Measurements from ENCODE around the gene HOXB6.

The HOXB6 gene

GRCh38 chr17:48593840-48594537 is 10.8 kb downstream of the HOXB6 start:
- DNase-seq, result peak; percentile 77

DNA sequence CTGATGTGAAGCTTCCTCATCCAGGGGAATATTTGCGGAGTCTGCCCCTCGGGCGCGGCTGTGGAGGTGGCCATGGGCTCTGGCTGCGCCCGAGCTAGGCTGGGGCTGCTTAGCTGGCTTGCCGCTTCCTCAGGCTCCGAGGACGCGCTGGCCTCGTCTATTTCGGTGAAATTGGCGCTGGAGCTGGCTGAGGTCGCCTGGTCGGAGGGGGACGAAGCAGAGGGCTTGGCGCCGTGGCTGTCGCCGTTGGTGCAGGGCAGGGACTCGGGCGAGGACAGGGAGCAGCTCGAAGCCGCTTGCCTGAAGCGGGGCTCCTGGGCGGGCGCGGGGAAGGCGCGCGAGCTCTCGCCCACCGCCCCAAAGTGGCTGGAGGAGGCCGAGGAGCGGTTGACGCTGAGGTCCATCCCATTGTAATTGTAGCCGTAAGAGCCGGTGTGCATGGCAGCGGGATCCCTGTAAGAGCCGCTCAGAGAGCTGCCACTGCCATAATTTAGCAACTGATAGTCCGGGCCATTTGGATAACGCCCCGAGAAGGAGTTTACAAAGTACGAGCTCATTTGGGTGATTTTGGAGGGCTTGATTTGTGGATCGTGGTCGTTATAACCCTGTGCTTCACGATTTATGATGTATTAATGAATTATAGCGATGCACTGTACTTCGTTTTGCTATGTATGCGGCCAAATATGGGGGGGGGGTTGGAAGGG is 11.5 kb downstream of the HOXB6 start, which contains the start of gene HOXB5:
HOXB5 (minus strand) TSS at position 654 of the 704 bp plus-strand sequence; CDS start at position 557, 97 bp downstream.
- DNase-seq, result peak; percentile 53

DNA sequence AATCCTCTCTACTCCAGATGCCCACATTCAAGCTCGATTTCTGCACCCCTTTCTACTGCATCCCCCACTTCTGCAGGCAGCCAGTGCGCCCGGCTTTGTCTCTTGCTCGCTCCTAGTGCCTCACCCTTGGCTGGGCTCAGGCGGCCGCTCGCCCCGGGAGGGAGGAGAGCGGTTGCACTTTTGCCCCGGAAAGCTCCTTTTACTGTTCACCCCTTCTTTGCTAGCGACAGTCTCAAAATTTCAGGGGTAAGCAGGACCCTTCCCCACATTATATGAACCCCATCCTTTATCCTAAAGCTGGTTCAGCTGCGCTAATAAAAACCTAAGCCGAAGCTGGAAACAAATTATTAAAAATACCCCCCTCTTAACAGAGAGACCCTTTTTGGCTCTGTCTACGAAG is 12.2 kb downstream of the HOXB6 start:
- DNase-seq, result no peak

- no peak for DNase-seq
These were observed 12.7 kb downstream of the HOXB6 start for GRCh38 chr17:48592057-48592514.

- DNase-seq, result no peak
These were observed 13.3 kb downstream of the HOXB6 start for GRCh38 chr17:48591255-48592056.

- no peak for DNase-seq
These were observed 14.1 kb downstream of the HOXB6 start for GRCh38 chr17:48590607-48591161.

- DNase-seq, result no peak
These were observed 14.8 kb downstream of the HOXB6 start, which contains the start of gene HOXB3 for GRCh38 chr17:48589831-48590606. TSS of gene HOXB3 (minus strand) at chr17:48590241. CDS start at chr17:48552474, 37,767 bp downstream.

DNA sequence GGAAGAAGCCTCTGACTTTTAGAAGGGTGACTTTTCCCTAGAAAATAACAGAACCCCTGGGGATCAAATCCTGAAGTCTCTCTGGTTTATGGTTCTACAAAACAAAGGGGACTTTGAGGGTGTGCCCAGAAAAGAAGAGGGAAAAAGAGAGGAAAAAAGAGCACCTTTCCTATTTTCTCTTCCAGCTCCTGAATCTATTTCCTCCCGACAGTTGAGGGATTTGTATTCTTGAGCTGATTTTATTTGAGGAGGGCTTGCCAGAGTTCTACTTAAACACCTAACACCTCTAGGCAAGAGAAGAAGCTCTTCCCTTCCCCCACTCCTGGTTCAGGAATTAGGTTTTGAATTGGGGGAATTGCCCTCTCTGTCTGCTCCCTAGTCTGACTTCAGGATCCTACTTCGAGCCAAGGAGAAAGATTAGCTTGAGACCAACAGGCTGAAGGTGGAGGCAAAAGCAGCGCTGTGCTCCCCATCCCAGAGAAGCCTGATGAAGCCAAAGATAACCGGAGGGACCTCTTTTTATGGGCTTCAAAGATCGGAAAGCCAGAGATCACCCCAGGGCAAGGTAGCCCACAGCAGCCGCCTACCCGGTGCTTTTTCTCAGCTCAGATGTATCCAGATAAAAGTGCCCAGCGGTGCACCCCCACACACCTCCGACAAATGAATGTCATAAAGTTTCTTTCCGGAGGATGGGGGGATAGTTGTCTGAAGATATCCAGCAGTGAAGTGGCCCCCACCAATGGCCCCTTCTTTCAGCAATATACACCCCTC is 15.5 kb downstream of the HOXB6 start:
- DNase-seq, result no peak

DNA sequence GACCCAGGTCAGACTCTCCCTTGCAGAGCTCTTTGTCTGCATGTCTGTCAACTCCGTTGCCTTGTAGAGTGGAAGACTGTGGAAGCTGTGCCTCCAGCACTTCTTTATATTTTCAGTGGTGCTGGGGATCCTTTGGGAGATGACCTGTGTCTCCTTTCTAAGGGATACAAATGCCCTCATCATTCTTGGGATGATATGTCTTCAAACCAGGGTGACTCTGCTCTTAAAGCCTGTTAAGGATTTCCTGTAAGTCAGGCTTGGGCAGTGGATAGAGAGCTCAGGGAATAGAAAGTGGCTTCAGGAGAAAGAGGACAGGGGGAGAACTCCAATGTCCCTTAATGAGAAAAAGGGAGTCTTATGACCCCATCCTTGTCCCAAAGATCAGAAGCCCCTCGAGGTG is 16.3 kb downstream of the HOXB6 start:
- no peak for DNase-seq

DNA sequence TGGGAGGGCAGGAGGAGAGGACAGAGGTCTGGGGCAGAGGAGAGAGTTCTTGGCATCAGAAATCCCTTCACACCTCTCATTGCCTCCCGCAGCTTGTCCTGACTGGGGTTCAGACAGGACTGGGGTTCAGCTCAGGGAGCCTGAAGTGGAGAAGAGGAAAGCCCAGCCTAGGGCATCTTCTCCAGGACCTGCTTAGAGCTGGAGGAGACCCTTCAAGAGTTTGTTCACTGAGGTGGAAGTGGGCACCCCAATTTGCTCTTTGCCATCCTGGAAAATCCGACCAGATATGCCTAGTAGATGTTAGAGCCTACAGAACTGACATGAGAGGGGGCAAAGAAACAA is 16.7 kb downstream of the HOXB6 start:
- no peak for DNase-seq

DNA sequence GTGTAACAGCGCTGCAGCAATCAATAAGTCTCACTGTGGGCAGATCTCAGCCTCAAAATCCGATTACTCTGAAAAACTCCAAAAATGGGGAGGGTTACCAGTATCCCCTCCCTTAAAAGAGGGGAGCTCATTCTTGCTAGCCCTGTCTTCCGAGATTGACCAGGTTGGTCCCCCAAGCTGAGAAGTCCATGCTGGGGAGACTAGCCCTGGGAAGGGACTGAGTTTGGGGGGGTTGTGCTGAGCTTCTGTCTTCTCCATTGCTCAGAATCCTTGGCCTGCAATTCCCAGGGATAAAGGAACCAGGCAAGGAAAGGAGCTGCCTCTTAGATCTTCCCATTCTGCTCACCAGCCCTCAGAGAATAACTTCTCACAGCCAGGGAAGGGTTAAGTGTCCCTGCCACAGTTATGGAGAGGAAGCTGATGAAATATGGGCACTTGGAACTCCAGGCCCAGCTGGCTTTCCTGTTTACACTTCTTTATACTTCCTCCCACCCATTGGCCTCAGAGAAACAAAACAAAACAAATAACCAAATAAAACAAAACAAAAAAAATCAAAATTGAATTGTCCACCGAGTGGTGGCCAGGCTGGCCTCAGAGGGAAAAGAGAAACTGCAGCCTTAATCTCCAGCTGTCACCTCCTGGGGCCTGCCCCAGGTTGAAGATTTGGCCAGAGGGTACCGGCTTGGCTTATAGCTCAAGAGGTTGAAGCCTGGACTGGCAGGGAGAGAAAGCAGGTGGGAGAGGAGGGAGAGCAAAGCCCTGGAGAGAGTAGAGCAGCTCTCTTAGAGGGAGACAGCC is 17.3 kb downstream of the HOXB6 start:
- no peak for DNase-seq

GRCh38 chr17:48586355-48587258 is 18.2 kb downstream of the HOXB6 start:
- DNase-seq, result no peak

- no peak for DNase-seq
These were observed 20.5 kb downstream of the HOXB6 start for GRCh38 chr17:48584223-48584741.

- DNase-seq, result no peak
These were observed 21.0 kb downstream of the HOXB6 start for GRCh38 chr17:48583708-48584222.

DNA sequence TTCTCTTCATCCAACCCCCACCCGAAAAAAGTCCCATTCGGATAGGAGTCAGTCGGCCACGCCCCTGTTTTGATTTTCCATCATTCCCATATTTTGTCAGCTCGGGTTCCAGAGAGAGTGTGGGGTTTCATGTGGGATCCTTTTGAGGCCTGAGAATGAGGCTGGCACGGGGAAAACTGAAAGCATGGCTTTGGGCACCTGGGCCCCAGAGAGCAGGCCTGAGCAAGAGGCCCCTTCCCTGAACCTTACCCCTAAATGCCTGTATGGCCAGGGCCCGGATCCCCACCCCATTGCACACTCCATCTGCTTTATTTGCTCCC is 22.1 kb downstream of the HOXB6 start:
- DNase-seq, result no peak

- no peak for DNase-seq
These were observed 24.8 kb downstream of the HOXB6 start for GRCh38 chr17:48579760-48580554.

DNA sequence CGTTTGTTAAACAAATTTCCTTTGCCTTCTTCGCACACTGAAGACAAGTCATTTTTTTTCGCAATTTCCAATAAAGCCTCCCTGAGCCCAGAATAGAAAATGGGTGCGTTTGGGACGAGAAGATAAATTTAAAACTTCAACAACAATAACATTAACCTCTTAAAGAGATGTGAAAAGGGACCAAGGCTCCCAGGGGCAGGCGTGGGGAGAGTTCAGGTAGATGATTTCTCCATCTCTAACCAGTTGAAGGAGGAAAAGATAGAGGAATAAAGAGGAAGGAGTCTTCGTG is 25.4 kb downstream of the HOXB6 start:
- DNase-seq, result no peak

DNA sequence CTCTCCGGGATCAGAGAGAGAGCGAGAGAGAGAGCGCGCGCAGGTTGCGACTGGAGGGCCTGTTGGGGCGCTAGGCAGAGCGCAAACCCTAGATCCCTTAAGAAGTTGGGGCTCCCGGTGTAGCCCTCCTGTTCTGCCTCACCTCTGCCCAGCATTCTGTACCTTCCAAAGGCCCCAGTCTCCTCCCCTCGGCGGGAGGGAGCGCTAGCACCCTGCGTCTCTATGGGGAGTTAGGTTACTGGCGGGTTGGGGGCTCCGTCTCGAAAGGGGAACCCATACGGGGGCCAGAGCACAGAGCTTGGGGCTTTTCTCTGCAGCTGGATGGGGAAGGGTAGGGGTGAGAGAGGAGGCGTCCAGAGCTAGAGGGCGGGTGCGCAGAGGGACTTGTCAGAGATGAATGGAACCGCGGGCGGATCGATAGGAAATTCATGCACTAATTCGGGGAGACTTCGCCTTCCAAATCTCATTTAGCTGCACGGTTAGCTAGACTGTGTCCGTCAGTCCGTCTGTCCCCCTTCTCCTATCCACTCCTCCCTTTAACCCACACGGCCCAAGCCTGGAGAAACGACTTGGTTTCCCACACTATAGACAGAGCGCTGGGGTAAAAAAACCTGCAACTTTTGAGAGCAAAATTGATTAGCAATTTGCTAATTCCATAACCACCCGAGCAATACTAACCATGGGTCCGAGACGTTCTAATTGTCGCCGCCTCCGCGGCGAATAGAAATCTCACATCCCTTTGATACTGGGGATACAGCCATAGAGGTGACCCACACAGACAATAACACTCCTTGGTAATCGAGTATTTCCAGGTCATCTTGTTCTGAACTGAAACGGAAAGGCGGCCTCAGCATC is 25.9 kb downstream of the HOXB6 start:
- no peak for DNase-seq

Measured in NCI-H1105 treated with DMSO at 0.1 percent for 48 hours (cell line).